Left ventricle myocardium inferior (tissue), 1 donor: Measurements from ENCODE around the gene CXCR3. TPM values are rescaled to one million over a fixed set of nuclear protein-coding genes. Genes with fewer than 3 reads are reported as not detected.
"Not testable (repeated sequence)": the region's sequence is repeated elsewhere in the genome, so short reads cannot be mapped to it uniquely, and the experiment has no call there.

ENCODE experiments used
- DNase-seq: peaks from one replicate; pipeline ENCODE4 v3.0.0-alpha.2; 2020
- H3K27ac ChIP-seq: fragments of 200-600 bp; replicated peaks from 2 replicates; pipeline ENCODE4 v1.8.0; 2021
- H3K27me3 ChIP-seq: fragments of 200-600 bp; 2 replicates; pipeline ENCODE4 v1.8.0; 2021; ENCODE audit warnings: low read depth
- H3K36me3 ChIP-seq: fragments of 200-600 bp; 2 replicates; pipeline ENCODE4 v1.8.0; 2021
- H3K4me1 ChIP-seq: fragments of 200-600 bp; 2 replicates; pipeline ENCODE4 v1.8.0; 2021
- H3K4me3 ChIP-seq: fragments of 200-600 bp; 2 replicates; pipeline ENCODE4 v1.8.0; 2021; ENCODE audit warnings: mild to moderate bottlenecking, moderate library complexity
- H3K9me3 ChIP-seq: fragments of 200-600 bp; replicated peaks from 2 replicates; pipeline ENCODE4 v1.8.0; 2021
- CTCF ChIP-seq: fragments of 200-600 bp; IDR thresholded peaks from 2 replicates; pipeline ENCODE4 v1.8.0; 2021; ENCODE audit warnings: antibody characterized with exemption, mild to moderate bottlenecking, borderline replicate concordance
- intact Hi-C: fragments of 100-400 bp; cut with micrococcal nuclease; formaldehyde crosslinking; loops from one replicate; pipeline ENCODE4 v1.11.0; 2022
- total RNA-seq: library from RNA; stranded (reverse); fragmentation: NEBNext Ultra II Directional; extraction: Animal tissue kit (Norgen Biotek cat#: 25700); gene quantifications from one replicate; pipeline ENCODE4 v1.2.1, GENCODE V29; 2021
- donor health status: DM: no; HTN: yes; CAD: no; lungs with severe emphysema.

The CXCR3 gene
- total RNA-seq, 1 donor from 2014 or later: not detected

DNA sequence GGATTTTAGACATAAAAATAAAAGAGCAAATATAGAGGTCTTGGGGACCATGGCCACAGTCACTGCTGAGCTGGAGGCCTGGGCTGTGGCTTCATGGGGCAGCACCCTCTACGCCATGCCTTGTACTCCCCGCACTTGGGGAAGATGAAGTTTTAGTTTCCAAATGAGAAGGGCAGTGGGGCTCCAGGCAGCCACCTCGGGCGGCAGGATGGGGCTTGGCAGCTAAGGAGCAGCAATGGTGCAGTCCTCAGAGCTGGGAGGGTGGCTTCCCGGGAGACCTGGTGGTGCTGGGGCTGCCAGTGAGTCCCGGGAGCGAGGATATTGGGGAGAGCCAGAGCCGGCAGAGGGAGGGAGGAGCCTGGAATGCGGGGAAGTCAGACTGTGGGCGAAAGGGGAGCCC, 2.4 kb downstream of the CXCR3 start:
- Histone ChIP-seq H3K4me1 (no peaks in the 10 kb centered on the region), H3K36me3 (peaks cover 18% of the 10 kb centered on the region), H3K27me3 (no peaks in the 10 kb centered on the region), H3K4me3 (no peak overlapping the region), H3K27ac (no peak overlapping the region), H3K9me3 (no peaks in the 10 kb centered on the region)
- no peak for DNase-seq
- TF ChIP-seq CTCF: no peak
- intact Hi-C loops: no loop called here

GRCh38 chrX:71615056-71615455, 3.3 kb downstream of the CXCR3 start:
- Histone ChIP-seq H3K27ac (no peak overlapping the region), H3K4me3 (no peak overlapping the region), H3K9me3 (no peaks in the 10 kb centered on the region), H3K27me3 (no peaks in the 10 kb centered on the region), H3K36me3 (peaks cover 27% of the 10 kb centered on the region), H3K4me1 (no peaks in the 10 kb centered on the region)
- TF ChIP-seq CTCF: no peak
- no peak for DNase-seq
- intact Hi-C loops: no loop called here

- Histone ChIP-seq H3K4me1 (peaks cover 6% of the 10 kb centered on the region), H3K9me3 (no peaks in the 10 kb centered on the region), H3K36me3 (peaks cover 38% of the 10 kb centered on the region), H3K27ac (no peak overlapping the region), H3K4me3 (no peak overlapping the region), H3K27me3 (no peaks in the 10 kb centered on the region)
- no peak for TF ChIP-seq CTCF
- DNase-seq: no peak
- intact Hi-C loops: no loop called here
Observed at GRCh38 chrX:71612256-71612655, 6.1 kb downstream of the CXCR3 start.

- H3K27me3 ChIP-seq, DNase-seq, intact Hi-C loops, H3K4me3 ChIP-seq, H3K27ac ChIP-seq, H3K9me3 ChIP-seq: not testable (repeated sequence)
- peaks cover 12% of the 10 kb centered on the region for H3K4me1 ChIP-seq
- peaks cover 38% of the 10 kb centered on the region for H3K36me3 ChIP-seq
Observed at GRCh38 chrX:71611736-71612135, 6.6 kb downstream of the CXCR3 start.

GRCh38 chrX:71609095-71609750, 9.1 kb downstream of the CXCR3 start:
- Histone ChIP-seq H3K9me3 (no peaks in the 10 kb centered on the region), H3K27ac (no peak overlapping the region), H3K36me3 (peaks cover 57% of the 10 kb centered on the region), H3K4me3 (no peak overlapping the region), H3K27me3 (no peaks in the 10 kb centered on the region), H3K4me1 (peaks cover 22% of the 10 kb centered on the region)
- no peak for TF ChIP-seq CTCF
- DNase-seq: no peak
- intact Hi-C loops: no loop called here

DNA sequence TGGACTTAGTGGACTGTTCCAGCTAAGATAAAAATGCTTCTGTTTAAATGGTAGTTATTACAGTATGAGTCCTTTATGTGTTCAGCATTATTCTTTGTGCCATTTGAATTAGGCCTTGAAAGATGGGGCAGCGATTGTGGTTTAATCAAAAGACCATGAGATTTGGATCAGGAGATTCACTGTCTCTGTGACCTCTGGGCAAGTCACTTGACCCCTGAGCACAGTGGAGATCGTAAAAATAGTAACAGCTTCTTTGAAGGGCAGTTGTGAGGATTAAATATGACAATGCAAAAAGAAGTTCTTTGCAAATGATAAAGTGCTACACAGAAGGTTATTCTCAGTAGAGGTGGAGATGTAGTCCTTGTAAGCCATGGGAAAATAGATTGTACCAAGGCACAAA, 10.8 kb downstream of the CXCR3 start:
- Histone ChIP-seq H3K27ac (peak overlapping the region; percentile 5), H3K36me3 (peaks cover 59% of the 10 kb centered on the region)

More for the DNA sequence above, 10.8 kb downstream of the CXCR3 start:
- H3K4me1 ChIP-seq: peaks cover 22% of the 10 kb centered on the region
- intact Hi-C loops: no loop called here
- H3K9me3 ChIP-seq: no peaks in the 10 kb centered on the region
- H3K4me3 ChIP-seq: no peak overlapping the region
- no peak for TF ChIP-seq CTCF
- H3K27me3 ChIP-seq: no peaks in the 10 kb centered on the region
- DNase-seq: no peak
